Neural progenitor cell (in vitro differentiated cells): ENCODE data around the gene ZIM2. TPM values are rescaled to one million over a fixed set of nuclear protein-coding genes. Genes with fewer than 3 reads are reported as not detected.

ENCODE experiments used
- DNase-seq: peaks from one replicate; pipeline ENCODE4 v3.0.0-alpha.2; 2016; ENCODE audit warnings: low spot score
- H2AFZ ChIP-seq: fragments of 200-600 bp; sonication (generic); replicated peaks from 2 replicates; pipeline ENCODE4 v1.6.1; 2016; ENCODE audit warnings: antibody characterized with exemption
- H3F3A ChIP-seq: fragments of 200-600 bp; sonication (generic); 2 replicates; pipeline ENCODE4 v1.6.1; 2016; ENCODE audit warnings: antibody characterized with exemption, low read depth
- H3K27ac ChIP-seq: fragments of 200-600 bp; sonication (generic); 2 replicates; pipeline ENCODE4 v1.5.1; 2016; ENCODE audit warnings: mild to moderate bottlenecking
- H3K27me3 ChIP-seq: fragments of 200-600 bp; sonication (generic); 2 replicates; pipeline ENCODE4 v1.6.1; 2016; ENCODE audit warnings: mild to moderate bottlenecking, moderate library complexity
- H3K36me3 ChIP-seq: fragments of 200-600 bp; sonication (generic); 2 replicates; pipeline ENCODE4 v1.5.1; 2016
- H3K4me1 ChIP-seq: fragments of 200-600 bp; sonication (generic); 2 replicates; pipeline ENCODE4 v1.6.1; 2016; ENCODE audit warnings: mixed run types
- H3K4me2 ChIP-seq: fragments of 200-600 bp; sonication (generic); 2 replicates; pipeline ENCODE4 v1.6.1; 2016
- H3K4me3 ChIP-seq: fragments of 200-600 bp; sonication (generic); 2 replicates; pipeline ENCODE4 v1.5.1; 2016
- H3K79me2 ChIP-seq: fragments of 200-600 bp; sonication (generic); 2 replicates; pipeline ENCODE4 v1.6.1; 2016; ENCODE audit warnings: low read depth
- H3K9ac ChIP-seq: fragments of 200-600 bp; sonication (generic); 2 replicates; pipeline ENCODE4 v1.6.1; 2016
- H3K9me3 ChIP-seq: fragments of 200-600 bp; sonication (generic); 2 replicates; pipeline ENCODE4 v1.5.1; 2016; ENCODE audit warnings: low read depth
- H4K20me1 ChIP-seq: fragments of 200-600 bp; sonication (generic); 2 replicates; pipeline ENCODE4 v1.6.1; 2016; ENCODE audit warnings: low read depth
- H3K27ac Mint-ChIP-seq: 3 replicates; pipeline ENCODE4 v1.8.0; 2021; ENCODE audit warnings: mixed read lengths
- H3K27me3 Mint-ChIP-seq: 2 replicates; pipeline ENCODE4 v1.8.0; 2022; ENCODE audit warnings: low read depth, mild to moderate bottlenecking, inconsistent platforms, moderate library complexity, mixed read lengths; ENCODE audit not compliant: insufficient read depth
- H3K36me3 Mint-ChIP-seq: 3 replicates; pipeline ENCODE4 v1.8.0; 2021; ENCODE audit warnings: mixed read lengths
- H3K4me1 Mint-ChIP-seq: 3 replicates; pipeline ENCODE4 v1.8.0; 2021; ENCODE audit warnings: mixed read lengths
- H3K4me3 Mint-ChIP-seq: 3 replicates; pipeline ENCODE4 v1.8.0; 2021; ENCODE audit warnings: mild to moderate bottlenecking, moderate library complexity, mixed read lengths
- H3K9me3 Mint-ChIP-seq: 3 replicates; pipeline ENCODE4 v1.8.0; 2020; ENCODE audit warnings: mixed read lengths
- EZH2 ChIP-seq: fragments of 200-600 bp; sonication (generic); IDR thresholded peaks from 2 replicates; pipeline ENCODE4 v1.6.1; 2017; ENCODE audit warnings: antibody characterized with exemption, mild to moderate bottlenecking, moderate library complexity
- EZH2phosphoT487 ChIP-seq: fragments of 200-600 bp; sonication (generic); IDR thresholded peaks from 2 replicates; pipeline ENCODE4 v1.6.1; 2017; ENCODE audit warnings: antibody characterized with exemption
- total RNA-seq: library from RNA; depleted of rRNA; stranded (reverse); fragments of >200 nt; gene quantifications from 2 replicates; pipeline ENCODE4 v1.2.3, GENCODE V29; 2015; ENCODE audit warnings: low replicate concordance
- TF ChIP-seq, protein P1 (sequence below): fragments of 200-600 bp; sonication (generic); IDR thresholded peaks from 2 replicates; pipeline ENCODE4 v1.5.1; 2017; ENCODE audit warnings: antibody characterized with exemption, mild to moderate bottlenecking

ZIM2 gene
- total RNA-seq, 1 donor from 2014 or later: not detected

DNA sequence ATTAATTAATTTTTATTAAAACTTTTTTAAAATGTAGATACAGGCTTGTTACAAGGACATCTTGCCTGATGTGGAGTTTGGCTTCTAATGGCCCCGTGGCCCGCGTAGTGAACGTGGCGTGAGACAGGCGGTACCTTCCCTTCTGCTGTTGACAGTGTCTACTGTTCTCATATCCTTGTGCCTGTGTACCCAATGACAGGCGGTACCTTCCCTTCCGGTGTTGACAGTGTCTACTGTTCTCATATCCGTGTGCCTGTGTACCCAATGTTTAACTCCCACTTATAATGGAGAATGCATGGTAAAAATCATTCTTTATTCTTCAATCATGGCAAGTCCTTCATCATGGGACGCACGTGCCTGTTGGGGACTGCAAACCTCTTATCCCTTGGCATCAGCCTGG lies 89.9 kb downstream of the ZIM2 start:
- no peaks in the 10 kb centered on the region for H3K27me3 ChIP-seq
- H3F3A ChIP-seq: no peaks in the 10 kb centered on the region
- H3K27ac ChIP-seq: no peak overlapping the region
- H3K4me3 ChIP-seq: no peak overlapping the region
- peaks cover 14% of the 10 kb centered on the region for H3K9me3 ChIP-seq
- no peaks in the 10 kb centered on the region for H3K4me1 Mint-ChIP-seq
- H3K4me3 Mint-ChIP-seq: no peak overlapping the region
- H4K20me1 ChIP-seq: no peaks in the 10 kb centered on the region
- H3K36me3 Mint-ChIP-seq: peaks cover 3% of the 10 kb centered on the region
- H3K27me3 Mint-ChIP-seq: peaks cover 4% of the 10 kb centered on the region
- no peak for DNase-seq
- no peaks in the 10 kb centered on the region for H3K4me1 ChIP-seq
- no peak overlapping the region for H2AFZ ChIP-seq
- no peaks in the 10 kb centered on the region for H3K36me3 ChIP-seq
- TF ChIP-seq, protein P1, sequence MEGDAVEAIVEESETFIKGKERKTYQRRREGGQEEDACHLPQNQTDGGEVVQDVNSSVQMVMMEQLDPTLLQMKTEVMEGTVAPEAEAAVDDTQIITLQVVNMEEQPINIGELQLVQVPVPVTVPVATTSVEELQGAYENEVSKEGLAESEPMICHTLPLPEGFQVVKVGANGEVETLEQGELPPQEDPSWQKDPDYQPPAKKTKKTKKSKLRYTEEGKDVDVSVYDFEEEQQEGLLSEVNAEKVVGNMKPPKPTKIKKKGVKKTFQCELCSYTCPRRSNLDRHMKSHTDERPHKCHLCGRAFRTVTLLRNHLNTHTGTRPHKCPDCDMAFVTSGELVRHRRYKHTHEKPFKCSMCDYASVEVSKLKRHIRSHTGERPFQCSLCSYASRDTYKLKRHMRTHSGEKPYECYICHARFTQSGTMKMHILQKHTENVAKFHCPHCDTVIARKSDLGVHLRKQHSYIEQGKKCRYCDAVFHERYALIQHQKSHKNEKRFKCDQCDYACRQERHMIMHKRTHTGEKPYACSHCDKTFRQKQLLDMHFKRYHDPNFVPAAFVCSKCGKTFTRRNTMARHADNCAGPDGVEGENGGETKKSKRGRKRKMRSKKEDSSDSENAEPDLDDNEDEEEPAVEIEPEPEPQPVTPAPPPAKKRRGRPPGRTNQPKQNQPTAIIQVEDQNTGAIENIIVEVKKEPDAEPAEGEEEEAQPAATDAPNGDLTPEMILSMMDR: no peak
- no peak for TF ChIP-seq EZH2
- no peak for TF ChIP-seq EZH2phosphoT487
- no peak overlapping the region for H3K27ac Mint-ChIP-seq
- peaks cover 59% of the 10 kb centered on the region for H3K9me3 Mint-ChIP-seq
- no peak overlapping the region for H3K4me2 ChIP-seq
- H3K79me2 ChIP-seq: no peaks in the 10 kb centered on the region
- H3K9ac ChIP-seq: no peak overlapping the region

DNA sequence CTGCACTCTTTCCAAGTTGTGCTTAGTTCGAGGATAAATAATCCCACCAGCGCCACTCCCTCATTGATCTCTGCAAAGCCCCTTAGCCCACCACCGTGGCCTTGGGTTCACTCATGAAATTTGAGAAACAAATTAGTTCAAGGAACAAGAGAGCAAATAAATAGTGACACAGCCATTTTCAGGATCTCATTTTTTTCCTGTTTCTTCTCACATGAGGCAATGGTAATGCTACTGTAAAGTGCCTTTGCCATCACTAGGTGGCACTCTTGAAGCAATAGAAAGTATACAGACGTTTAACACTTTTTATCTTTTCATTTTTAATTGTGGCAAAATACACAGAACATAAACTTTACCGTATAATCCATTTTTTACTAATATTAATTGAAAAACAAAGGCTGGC lies 92.1 kb downstream of the ZIM2 start:
- H4K20me1 ChIP-seq: no peaks in the 10 kb centered on the region
- Mint-ChIP-seq H3K4me3 (no peak overlapping the region), H3K36me3 (peaks cover 3% of the 10 kb centered on the region), H3K9me3 (peaks cover 57% of the 10 kb centered on the region), H3K27ac (no peak overlapping the region), H3K4me1 (no peaks in the 10 kb centered on the region), H3K27me3 (peaks cover 4% of the 10 kb centered on the region)
- H3K9ac ChIP-seq: no peak overlapping the region
- no peak overlapping the region for H3K4me2 ChIP-seq
- TF ChIP-seq EZH2phosphoT487 (no peak), EZH2 (no peak)
- TF ChIP-seq, protein P1: peak; percentile 30
- no peak overlapping the region for H2AFZ ChIP-seq
- H3K36me3 ChIP-seq: no peaks in the 10 kb centered on the region
- no peak overlapping the region for H3K27ac ChIP-seq
- H3K27me3 ChIP-seq: no peaks in the 10 kb centered on the region
- H3K4me3 ChIP-seq: no peak overlapping the region
- no peaks in the 10 kb centered on the region for H3F3A ChIP-seq
- no peaks in the 10 kb centered on the region for H3K4me1 ChIP-seq
- H3K9me3 ChIP-seq: peaks cover 17% of the 10 kb centered on the region
- no peaks in the 10 kb centered on the region for H3K79me2 ChIP-seq
- no peak for DNase-seq

DNA sequence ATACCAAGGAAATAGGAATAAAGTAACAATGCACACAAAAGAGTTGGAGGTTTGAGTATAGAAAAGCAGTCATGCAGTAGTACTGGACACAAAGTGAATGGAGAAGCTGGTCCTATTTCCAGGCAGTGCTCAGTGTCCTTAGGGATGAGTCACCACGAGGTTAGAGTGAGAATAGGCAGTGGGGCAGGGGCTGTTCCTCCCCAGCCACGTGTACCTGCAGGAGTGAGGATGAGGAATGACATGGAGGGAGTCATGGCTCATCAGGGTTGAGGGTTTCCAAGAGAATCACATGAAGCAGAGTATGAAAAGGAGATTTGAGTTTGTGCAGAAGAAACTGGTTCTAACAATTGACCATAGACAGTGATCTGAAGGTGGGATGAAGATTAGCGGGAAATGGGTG lies 94.2 kb downstream of the ZIM2 start:
- Histone ChIP-seq H3K27me3 (no peaks in the 10 kb centered on the region), H3K27ac (no peak overlapping the region), H3K4me1 (no peaks in the 10 kb centered on the region), H3F3A (no peaks in the 10 kb centered on the region), H3K79me2 (no peaks in the 10 kb centered on the region), H3K4me3 (no peak overlapping the region), H3K9me3 (peaks cover 19% of the 10 kb centered on the region), H3K9ac (no peak overlapping the region), H2AFZ (no peak overlapping the region), H3K4me2 (no peak overlapping the region), H3K36me3 (no peaks in the 10 kb centered on the region), H4K20me1 (no peaks in the 10 kb centered on the region)
- Mint-ChIP-seq H3K4me1 (no peaks in the 10 kb centered on the region), H3K36me3 (peaks cover 3% of the 10 kb centered on the region), H3K9me3 (peaks cover 64% of the 10 kb centered on the region), H3K4me3 (no peak overlapping the region), H3K27ac (no peak overlapping the region), H3K27me3 (peaks cover 6% of the 10 kb centered on the region)
- DNase-seq: no peak
- no peak for TF ChIP-seq EZH2phosphoT487
- TF ChIP-seq, protein P1: no peak
